ENCODE results near the gene CES2. TPM values are rescaled to one million over a fixed set of nuclear protein-coding genes. Genes with fewer than 3 reads are reported as not detected.

The CES2 gene
- total and polyA plus RNA-seq, 2 of the 8 experiments (the other 6 are each of a cell fraction or from before 2014, with no cell fraction given): 8.6 to 14.7 TPM

- TF ChIP-seq BACH1 (IDR thresholded peaks at IDR 0.05; ENCODE audit: low read length) (no peak), FOSL1 (IDR thresholded peaks at IDR 0.05; ENCODE audit: insufficient read depth, low read depth, low read length) (no peak), HDAC6 (IDR thresholded peaks at IDR 0.05; ENCODE audit: low read depth, low read length) (no peak), PHF8 (conservative IDR thresholded peaks at IDR 0.05; ENCODE audit: low read depth, low read length) (no peak)
These were observed 9.9 kb upstream of the CES2 start, which contains the start of gene RRAD (continued) for GRCh38 chr16:66925322-66925840.

All from H1 (cell line).